GM12878 (cell line): ENCODE results near the gene ING4. TPM values are rescaled to one million over a fixed set of nuclear protein-coding genes. Genes with fewer than 3 reads are reported as not detected.

Experiments
- ATAC-seq: fragments of 200-7000 bp; cut with Tn5 transposase; 3 replicates; pipeline ENCODE4 v1.9.1; 2020; ENCODE audit warnings: mild to moderate bottlenecking, moderate library complexity
- BruUV-seq: library from RNA; stranded (reverse); fragments of 400-500 nt; replicated peaks from 2 replicates; lab custom pipeline; 2021; lab: Mats Ljungman, UMichigan
- CTCF ChIA-PET: fragments of 300-600 bp; sonication (Branson Sonifier 250); formaldehyde crosslinking; extraction: SDS; loops from one replicate; lab custom pipeline; 2021; ENCODE audit warnings: inconsistent platforms; lab: Yijun Ruan, JAX
- POLR2A ChIA-PET: fragments of 350-600 bp; formaldehyde crosslinking; extraction: SDS; loops from one replicate; lab custom pipeline; 2021; ENCODE audit warnings: inconsistent platforms; lab: Charles Lee
- RAD21 ChIA-PET: fragments of 300-600 bp; sonication (Branson Sonifier 250); formaldehyde crosslinking; loops from one replicate; lab custom pipeline; 2023; ENCODE audit warnings: antibody characterized with exemption; ENCODE audit not compliant: unreplicated experiment; lab: Charles Lee
- SMC1A ChIA-PET: fragments of 300-600 bp; sonication (Branson Sonifier 250); formaldehyde crosslinking; loops from one replicate; lab custom pipeline; 2023; ENCODE audit not compliant: unreplicated experiment, uncharacterized antibody; lab: Charles Lee
- DNase-seq: peaks from one replicate; pipeline ENCODE4 v3.0.0-alpha.2; 2011; ENCODE audit warnings: low read depth, low spot score
- FAIRE-seq: peaks from 3 replicates; lab custom pipeline; 2011; peaks lifted over from hg19 to GRCh38; lab: Jason Lieb, UNC
- H2AFZ ChIP-seq: 2 replicates; pipeline ENCODE4 v1.6.0; 2011; ENCODE audit warnings: low read depth, low read length, control low read depth; ENCODE audit not compliant: control insufficient read depth
- H3K27ac ChIP-seq: 2 replicates; pipeline ENCODE4 v1.5.1; 2011; ENCODE audit warnings: control low read depth; ENCODE audit not compliant: control insufficient read depth, insufficient read depth
- H3K27me3 ChIP-seq, 2 experiments: replicated peaks in 1 of 2; 2 replicates each; pipeline versions ENCODE4 v1.6.0 to v1.6.1; 2011; ENCODE audit warnings: low read length in 1 of 2; ENCODE audit not compliant: control insufficient read depth in 2 of 2, insufficient read depth in 2 of 2
- H3K36me3 ChIP-seq, 2 experiments: 2 replicates each; pipeline ENCODE4 v1.5.1; 2011; ENCODE audit warnings: low read length in 1 of 2; ENCODE audit not compliant: control insufficient read depth in 2 of 2, insufficient read depth in 2 of 2
- H3K4me1 ChIP-seq: 2 replicates; pipeline ENCODE4 v1.6.1; 2011; ENCODE audit warnings: mild to moderate bottlenecking, low read length, moderate library complexity, mixed read lengths; ENCODE audit not compliant: control insufficient read depth, insufficient read depth
- H3K4me2 ChIP-seq: 2 replicates; pipeline ENCODE4 v1.6.0; 2011; ENCODE audit warnings: control low read depth; ENCODE audit not compliant: control insufficient read depth, insufficient read depth
- H3K4me3 ChIP-seq: fragments of 200-600 bp; sonication (generic); 2 replicates; pipeline ENCODE4 v1.5.1; 2016
- H3K79me2 ChIP-seq: 2 replicates; pipeline ENCODE4 v1.6.0; 2011; ENCODE audit warnings: low read length; ENCODE audit not compliant: control insufficient read depth, insufficient read depth
- H3K9ac ChIP-seq: 2 replicates; pipeline ENCODE4 v1.8.0; 2011; ENCODE audit warnings: low read length, control low read depth, mixed read lengths; ENCODE audit not compliant: control insufficient read depth, insufficient read depth
- H3K9me3 ChIP-seq: replicated peaks from 3 replicates; pipeline ENCODE4 v1.5.1; 2011; ENCODE audit warnings: mild to moderate bottlenecking, low read length; ENCODE audit not compliant: control insufficient read depth, insufficient read depth
- H4K20me1 ChIP-seq: 2 replicates; pipeline ENCODE4 v1.6.0; 2011; ENCODE audit not compliant: control insufficient read depth, insufficient read depth
- CREB1 ChIP-seq: IDR thresholded peaks from 2 replicates; pipeline ENCODE4 v1.6.1; 2012; ENCODE audit warnings: low read depth, mild to moderate bottlenecking, inconsistent platforms
- CREM ChIP-seq: IDR thresholded peaks from 2 replicates; pipeline ENCODE4 v1.6.1; 2014; ENCODE audit warnings: antibody characterized with exemption, low read depth
- EGR1 ChIP-seq, 2 experiments: IDR thresholded peaks; 1 replicate in 1 of 2; 2 replicates in 1 of 2; pipeline ENCODE4 v1.6.1; 2011 to 2012; ENCODE audit warnings: low read depth in 2 of 2, low read length in 2 of 2, borderline replicate concordance in 1 of 2, mild to moderate bottlenecking in 1 of 2, moderate library complexity in 1 of 2
- MEF2A ChIP-seq: IDR thresholded peaks from 2 replicates; pipeline ENCODE4 v1.6.1; 2011; ENCODE audit warnings: low read depth, mild to moderate bottlenecking, low read length, moderate library complexity; ENCODE audit not compliant: insufficient read depth
- MTA2 ChIP-seq: fragments of 450-650 bp; IDR thresholded peaks from 2 replicates; pipeline ENCODE4 v1.6.1; 2016; ENCODE audit warnings: low read depth, mild to moderate bottlenecking, moderate library complexity
- NFYA ChIP-seq: IDR thresholded peaks from 2 replicates; pipeline ENCODE4 v1.6.1; 2011; ENCODE audit warnings: low read depth, mild to moderate bottlenecking, low read length, improper control_type of control experiment, borderline replicate concordance
- NFYB ChIP-seq: IDR thresholded peaks from 2 replicates; pipeline ENCODE4 v1.6.1; 2011; ENCODE audit warnings: low read depth, mild to moderate bottlenecking, low read length, improper control_type of control experiment, moderate library complexity; ENCODE audit not compliant: insufficient read depth
- NR2C1 ChIP-seq: fragments of 450-650 bp; IDR thresholded peaks from 2 replicates; pipeline ENCODE4 v1.6.1; 2017; ENCODE audit warnings: antibody characterized with exemption, mild to moderate bottlenecking, moderate library complexity
- TCF7 ChIP-seq: IDR thresholded peaks from 2 replicates; pipeline ENCODE4 v1.6.1; 2014; ENCODE audit warnings: antibody characterized with exemption, borderline replicate concordance
- ZBED1 ChIP-seq: IDR thresholded peaks from 2 replicates; pipeline ENCODE4 v1.6.1; 2016; ENCODE audit warnings: borderline replicate concordance
- ZNF384 ChIP-seq: IDR thresholded peaks from 2 replicates; pipeline ENCODE4 v1.6.1; 2012; ENCODE audit warnings: low read depth, mild to moderate bottlenecking, low read length, improper control_type of control experiment, borderline replicate concordance
- ZSCAN29 ChIP-seq: fragments of 450-650 bp; IDR thresholded peaks from 2 replicates; pipeline ENCODE4 v1.6.1; 2017; ENCODE audit warnings: mild to moderate bottlenecking, moderate library complexity
- WGBS: methylation state at CpG from one replicate; pipeline ENCODE4 v1.1.6; 2016; ENCODE audit warnings: low lambda C conversion rate; ENCODE audit not compliant: insufficient replicate concordance, insufficient coverage; ENCODE audit errors: missing lambda C conversion rate; 5-methylcytosine and 5-hydroxymethylcytosine counted together
- in situ Hi-C: fragments of 300-500 bp; cut with MboI; formaldehyde crosslinking; loops from 9 replicates; pipeline ENCODE4 v1.14.3; 2018; ENCODE audit warnings: mixed read lengths
- intact Hi-C: fragments of 100-400 bp; cut with micrococcal nuclease; formaldehyde crosslinking; loops from one replicate; pipeline ENCODE4 v1.14.2; 2022; ENCODE audit not compliant: unreplicated experiment
- polyA plus RNA-seq, 11 experiments: library from polyadenylated mRNA; depleted of rRNA in 4 of 11; unstranded in 6 of 11; stranded (reverse) in 5 of 11; fragments of >200 nt; fragmentation: Nextera tagmentation in 4 of 11; fragmentation: Illumina TruSeq in 1 of 11; extraction: Ambion mirVana in 4 of 11; extraction: Trizol in 1 of 11; gene quantifications; 1 replicate in 1 of 11; 2 replicates in 10 of 11; pipeline versions ENCODE4 v1.2.1 to v1.2.3, GENCODE V29; 2011 to 2016; ENCODE audit warnings: inconsistent platforms in 2 of 11, missing spikeins in 2 of 11, low read depth in 1 of 11
- total RNA-seq, 4 experiments: library from RNA; depleted of rRNA in 3 of 4; stranded (reverse); fragments of >200 nt in 3 of 4; fragmentation: Illumina TruSeq in 1 of 4; extraction: Trizol in 1 of 4; gene quantifications; 2 replicates each; pipeline versions ENCODE4 v1.2.1 to v1.2.3, GENCODE V29; 2013 to 2021

Gene ING4
- total and polyA plus RNA-seq, 10 of the 15 experiments (the other 5 are each of a cell fraction or from before 2014, with no cell fraction given), result 7.2 to 53.9 (median 21.8) TPM

DNA sequence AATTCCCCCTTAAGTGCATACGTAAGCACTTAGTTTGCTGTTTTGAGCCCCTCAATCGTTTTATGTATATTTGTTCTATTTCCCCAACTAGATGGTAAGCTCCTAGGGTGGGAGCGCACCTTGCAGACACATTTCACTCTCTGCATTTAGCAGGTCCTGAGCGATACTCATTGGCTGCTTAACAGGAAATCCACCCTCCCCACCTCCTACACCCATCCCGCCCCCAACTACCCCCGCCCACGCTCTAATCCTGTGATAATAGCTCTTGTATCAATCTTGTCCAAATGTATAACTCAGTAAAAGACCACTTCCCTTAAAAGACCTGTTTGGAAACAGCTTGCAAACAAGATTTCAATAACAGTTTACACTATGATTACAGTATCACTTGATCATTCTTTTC is 35.3 kb downstream of the ING4 start:
- in situ Hi-C loops (no loop called here), intact Hi-C loops (loop anchor here (2.0 kb wide), 1 partner anchor 61 kb away; the partner anchor contains the start of gene ZNF384)
- FAIRE-seq (peak; percentile 81), DNase-seq (no peak), ATAC-seq (peak; percentile 68)
- H3K4me1 ChIP-seq, result peaks cover 29% of the 10 kb centered on the region
- H3K27me3 ChIP-seq, result no peaks in the 10 kb centered on the region
- SMC1A ChIA-PET, result interaction anchor here (0.8 to 3.6 kb wide), 6 partner anchors 17 to 125 kb away, joined by 3 to 13 read pairs (median 4); partner anchors contain the start of gene MLF2
- no TSS peak for BruUV-seq
- RAD21 ChIA-PET, result interaction anchor here (0.5 to 2.2 kb wide), 9 partner anchors 8 to 242 kb away, joined by 3 to 8 read pairs (median 4); partner anchors contain the start of genes COPS7A, LPAR5 and ZNF384
- POLR2A ChIA-PET, result interaction anchor here (0.6 to 2.2 kb wide), 10 partner anchors 8 to 324 kb away, joined by 3 to 10 read pairs (median 6); partner anchors contain the start of genes LPAR5, PTPN6 and ZNF384
- peak overlapping the region; percentile 59; the same call in 1 of the 2 replicates for H3K4me2 ChIP-seq
- peak overlapping the region; percentile 37; the same call in 1 of the 2 replicates for H2AFZ ChIP-seq
- H3K36me3 ChIP-seq, result no peaks in the 10 kb centered on the region
- no peaks in the 10 kb centered on the region for H3K9me3 ChIP-seq
- TF ChIP-seq NFYA (no peak), MTA2 (no peak), TCF7 (no peak), ZSCAN29 (no peak), CREB1 (no peak), ZBED1 (no peak), NFYB (0 out of 2 replicates have a peak, but pooled peaks have one; percentile 50), NR2C1 (no peak), CREM (no peak), ZNF384 (peak; percentile 20; the same call in 1 of the 2 replicates), MEF2A (no peak), EGR1 (IDR thresholded peaks at IDR 0.05; ENCODE audit: borderline replicate concordance in 1 of 2, low read depth in 2 of 2, low read length in 2 of 2) (peak in 1 of 2 experiments; percentile 83; a peak in 2 of 3 replicates)
- no peaks in the 10 kb centered on the region for H4K20me1 ChIP-seq
- H3K79me2 ChIP-seq, result peaks cover 12% of the 10 kb centered on the region
- WGBS, result 89% methylated on average over 6 of the region's 7 CpGs
- peak overlapping the region; percentile 60; the same call in 1 of the 2 replicates for H3K4me3 ChIP-seq
- no peak overlapping the region for H3K27ac ChIP-seq
- CTCF ChIA-PET, result interaction anchor here (0.6 to 2.6 kb wide), 9 partner anchors 9 to 126 kb away, joined by 3 to 7 read pairs (median 4); partner anchors contain the start of gene MLF2
- no peak overlapping the region for H3K9ac ChIP-seq
